ENCODE results near the gene ZNF438. TPM values are rescaled to one million over a fixed set of nuclear protein-coding genes. Genes with fewer than 3 reads are reported as not detected.

Gene ZNF438
- total and polyA plus RNA-seq, 2 of the 8 experiments (the other 6 are each of a cell fraction or from before 2014, with no cell fraction given) = 0.95 to 1.7 TPM

DNA sequence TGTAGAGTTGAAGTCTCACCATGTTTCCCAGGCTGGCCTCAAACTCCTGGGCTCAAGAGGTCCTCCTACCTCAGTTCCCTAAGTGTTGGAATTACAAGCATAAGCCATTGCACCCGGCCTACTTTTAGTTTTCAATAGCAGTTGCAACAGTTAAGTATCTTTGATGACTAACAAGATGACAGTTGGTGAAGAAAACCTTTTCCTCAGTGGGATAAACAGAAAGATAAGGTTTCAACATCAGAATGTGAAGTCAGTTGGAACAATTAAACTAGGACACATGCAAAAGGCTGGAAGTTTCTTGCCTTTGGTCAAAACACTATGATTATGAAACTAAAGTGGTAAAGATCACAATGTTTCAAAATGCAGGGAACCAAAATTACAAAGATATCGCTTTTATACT is 169.2 kb downstream of the ZNF438 start:
- 94% methylated on average over 2 of the region's 2 CpGs; no CpG with 5 or more reads in 1 of the 2 experiments for WGBS, 2 experiments (ENCODE audit: extremely low coverage in 1 of 2, insufficient coverage in 1 of 2, insufficient read length in 1 of 2, insufficient replicate concordance in 2 of 2, low coverage in 1 of 2, low lambda C conversion rate in 2 of 2, missing lambda C conversion rate in 1 of 2)
- no peak overlapping the region for H3K56ac ChIP-seq (replicated peaks; ENCODE audit: insufficient read length, low read depth, low read length)
- H3K27me3 ChIP-seq (replicated peaks in 1 of 4; ENCODE audit: control insufficient read depth in 3 of 4, extremely low read depth in 1 of 4, insufficient read depth in 3 of 4, low read length in 3 of 4) = no peaks in the 10 kb centered on the region
- no peak overlapping the region for H4K8ac ChIP-seq (ENCODE audit: extremely low read depth, insufficient read depth, low read length)
- H3K4me2 ChIP-seq (ENCODE audit: insufficient read depth in 1 of 2, low read depth in 2 of 2, low read length in 2 of 2) = no peak overlapping the region
- H3K79me1 ChIP-seq (ENCODE audit: low read depth, low read length) = no peaks in the 10 kb centered on the region
- no peak overlapping the region for H2BK15ac ChIP-seq (ENCODE audit: low read length)
- H3K4me1 ChIP-seq (replicated peaks in 1 of 4; ENCODE audit: control insufficient read depth in 3 of 4, insufficient read depth in 4 of 4, low read length in 3 of 4) = peaks cover 0 to 7% (median 3%) of the 10 kb centered on the region in 4 experiments; a peak in 3 of 7 replicates
- no peak overlapping the region for H3K4ac ChIP-seq (replicated peaks; ENCODE audit: insufficient read length, low read depth, low read length)
- no peak overlapping the region for H2BK12ac ChIP-seq (ENCODE audit: low read depth, low read length)
- no peaks in the 10 kb centered on the region for H4K20me1 ChIP-seq (replicated peaks in 1 of 2; ENCODE audit: control insufficient read depth in 1 of 2, insufficient read depth in 2 of 2, low read length in 2 of 2)
- H3K23me2 ChIP-seq (ENCODE audit: low read depth, low read length) = no peaks in the 10 kb centered on the region
- no peak overlapping the region for H3K27ac ChIP-seq (ENCODE audit: low read depth, low read length)
- H2AK5ac ChIP-seq (ENCODE audit: low read depth, low read length) = no peak overlapping the region
- no peak overlapping the region for H3K18ac ChIP-seq (ENCODE audit: extremely low read depth, low read length)
- no peaks in the 10 kb centered on the region; a peak in 1 of 8 replicates for H3K36me3 ChIP-seq (ENCODE audit: control insufficient read depth in 2 of 4, insufficient read depth in 4 of 4, low read length in 3 of 4)
- H2BK120ac ChIP-seq (replicated peaks; ENCODE audit: low read depth, low read length) = no peak overlapping the region
- H3K79me2 ChIP-seq (ENCODE audit: control insufficient read depth in 1 of 2, insufficient read depth in 2 of 2, low read length in 2 of 2) = no peaks in the 10 kb centered on the region
- H2AFZ ChIP-seq (ENCODE audit: low read length) = no peak overlapping the region
- no peak overlapping the region for H4K91ac ChIP-seq (replicated peaks; ENCODE audit: insufficient read length, low read length)
- H3K23ac ChIP-seq (ENCODE audit: insufficient read length) = no peak overlapping the region
- H3K9me3 ChIP-seq (ENCODE audit: insufficient read depth in 2 of 2, low read depth in 1 of 2, low read length in 1 of 2) = no peaks in the 10 kb centered on the region
- FAIRE-seq = no peak
- H4K5ac ChIP-seq (ENCODE audit: insufficient read length, low read depth, low read length) = no peak overlapping the region
- H3K9ac ChIP-seq (replicated peaks in 1 of 4; ENCODE audit: extremely low read depth in 1 of 4, low read depth in 3 of 4, low read length in 3 of 4) = no peak overlapping the region
- ChIA-PET CTCF (ENCODE audit: partially characterized antibody) (no interaction called here), POLR2A (ENCODE audit: partially characterized antibody) (no interaction called here)
- no peak overlapping the region for H2BK5ac ChIP-seq (ENCODE audit: low read depth, low read length)
- DNase-seq (ENCODE audit: low read depth in 1 of 2, low spot score in 2 of 2) = no peak
- no peak overlapping the region for H3K14ac ChIP-seq (ENCODE audit: insufficient read length)
- H2BK20ac ChIP-seq (ENCODE audit: low read length) = no peak overlapping the region
- H3K4me3 ChIP-seq (ENCODE audit: extremely low read depth in 1 of 4, insufficient read depth in 2 of 4, low read depth in 3 of 4, low read length in 4 of 4) = no peak overlapping the region
- TF ChIP-seq HDAC2 (IDR thresholded peaks at IDR 0.05; ENCODE audit: borderline replicate concordance in 1 of 2, low read depth in 2 of 2, low read length in 2 of 2) = no peak
- TF ChIP-seq NRF1 (IDR thresholded peaks at IDR 0.05; ENCODE audit: low read depth, low read length) = no peak
- TF ChIP-seq, protein P1, sequence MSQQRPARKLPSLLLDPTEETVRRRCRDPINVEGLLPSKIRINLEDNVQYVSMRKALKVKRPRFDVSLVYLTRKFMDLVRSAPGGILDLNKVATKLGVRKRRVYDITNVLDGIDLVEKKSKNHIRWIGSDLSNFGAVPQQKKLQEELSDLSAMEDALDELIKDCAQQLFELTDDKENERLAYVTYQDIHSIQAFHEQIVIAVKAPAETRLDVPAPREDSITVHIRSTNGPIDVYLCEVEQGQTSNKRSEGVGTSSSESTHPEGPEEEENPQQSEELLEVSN (IDR thresholded peaks at IDR 0.05) = no peak
